HFF-Myc (cell line): ENCODE measurements around the gene C17orf58.
"Not testable (repeated sequence)": the region's sequence is repeated elsewhere in the genome, so short reads cannot be mapped to it uniquely, and the experiment has no call there.

ENCODE experiments used
- DNase-seq: peaks from one replicate; pipeline ENCODE4 v3.0.0-alpha.2; 2011; ENCODE audit warnings: low read depth; ENCODE audit errors: extremely low read depth
- H3K4me3 ChIP-seq: replicated peaks from 2 replicates; pipeline ENCODE4 v1.5.1; 2011; ENCODE audit warnings: low read depth, mild to moderate bottlenecking, control low read depth, low read length
- TF ChIP-seq, protein P1 (sequence below): IDR thresholded peaks from 2 replicates; pipeline ENCODE4 v1.5.1; 2012; ENCODE audit warnings: mild to moderate bottlenecking, low read depth, low read length, control low read depth; ENCODE audit errors: missing control alignments

Gene C17orf58

DNA sequence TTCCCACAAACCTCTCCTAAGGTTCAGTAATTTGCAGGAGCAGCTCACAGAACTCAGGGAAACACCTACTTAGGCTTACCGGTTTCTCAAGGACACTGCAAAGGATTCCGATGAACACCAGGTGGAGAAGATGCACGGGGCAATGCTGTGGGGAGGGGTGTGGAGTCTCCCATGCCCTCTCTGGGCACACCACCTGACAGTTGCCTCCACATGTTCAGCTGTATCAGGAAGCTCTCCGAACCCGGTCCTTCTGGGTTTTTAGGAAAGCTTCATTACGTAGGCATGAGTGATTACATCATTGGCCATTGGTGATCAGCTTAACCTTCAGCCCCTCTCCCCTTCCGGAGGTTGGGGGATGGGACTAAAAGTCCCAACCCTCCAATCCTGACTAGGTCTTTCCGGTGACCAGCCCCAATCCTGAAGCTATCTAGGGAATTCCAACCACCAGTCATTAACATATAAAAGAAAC lies 21.6 kb downstream of the C17orf58 start:
- TF ChIP-seq, protein P1, sequence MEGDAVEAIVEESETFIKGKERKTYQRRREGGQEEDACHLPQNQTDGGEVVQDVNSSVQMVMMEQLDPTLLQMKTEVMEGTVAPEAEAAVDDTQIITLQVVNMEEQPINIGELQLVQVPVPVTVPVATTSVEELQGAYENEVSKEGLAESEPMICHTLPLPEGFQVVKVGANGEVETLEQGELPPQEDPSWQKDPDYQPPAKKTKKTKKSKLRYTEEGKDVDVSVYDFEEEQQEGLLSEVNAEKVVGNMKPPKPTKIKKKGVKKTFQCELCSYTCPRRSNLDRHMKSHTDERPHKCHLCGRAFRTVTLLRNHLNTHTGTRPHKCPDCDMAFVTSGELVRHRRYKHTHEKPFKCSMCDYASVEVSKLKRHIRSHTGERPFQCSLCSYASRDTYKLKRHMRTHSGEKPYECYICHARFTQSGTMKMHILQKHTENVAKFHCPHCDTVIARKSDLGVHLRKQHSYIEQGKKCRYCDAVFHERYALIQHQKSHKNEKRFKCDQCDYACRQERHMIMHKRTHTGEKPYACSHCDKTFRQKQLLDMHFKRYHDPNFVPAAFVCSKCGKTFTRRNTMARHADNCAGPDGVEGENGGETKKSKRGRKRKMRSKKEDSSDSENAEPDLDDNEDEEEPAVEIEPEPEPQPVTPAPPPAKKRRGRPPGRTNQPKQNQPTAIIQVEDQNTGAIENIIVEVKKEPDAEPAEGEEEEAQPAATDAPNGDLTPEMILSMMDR: no peak
- no peak overlapping the region for H3K4me3 ChIP-seq
- no peak for DNase-seq

- DNase-seq: no peak
- TF ChIP-seq, protein P1: no peak
- H3K4me3 ChIP-seq: no peak overlapping the region
These were observed 22.1 kb downstream of the C17orf58 start for GRCh38 chr17:67974185-67974584.

DNA sequence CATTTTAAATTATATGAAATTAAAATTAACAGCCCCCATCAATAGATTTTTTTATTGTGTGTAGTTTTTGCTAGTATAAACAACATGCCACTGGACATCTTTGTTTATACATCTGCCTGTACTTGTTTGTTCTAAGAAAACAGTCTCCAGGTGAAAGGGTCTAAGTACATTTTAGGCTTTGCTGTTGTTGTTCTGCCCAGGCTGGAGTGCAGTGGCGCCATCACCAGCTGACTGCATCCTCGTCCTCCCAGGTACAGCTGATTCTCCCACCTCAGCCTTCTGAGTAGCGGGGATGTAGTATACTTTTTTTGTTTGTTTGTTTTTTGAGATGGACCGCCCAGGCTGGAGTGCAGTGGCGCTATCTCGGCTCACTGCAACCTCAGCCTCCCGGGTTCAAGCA lies 25.5 kb downstream of the C17orf58 start:
- H3K4me3 ChIP-seq: no peak overlapping the region
- DNase-seq: no peak
- TF ChIP-seq, protein P1: no peak

GRCh38 chr17:67963145-67963572 lies 33.1 kb downstream of the C17orf58 start:
- DNase-seq: peak; percentile 35
- TF ChIP-seq, protein P1: peak; percentile 53
- H3K4me3 ChIP-seq: not testable (repeated sequence)

DNA sequence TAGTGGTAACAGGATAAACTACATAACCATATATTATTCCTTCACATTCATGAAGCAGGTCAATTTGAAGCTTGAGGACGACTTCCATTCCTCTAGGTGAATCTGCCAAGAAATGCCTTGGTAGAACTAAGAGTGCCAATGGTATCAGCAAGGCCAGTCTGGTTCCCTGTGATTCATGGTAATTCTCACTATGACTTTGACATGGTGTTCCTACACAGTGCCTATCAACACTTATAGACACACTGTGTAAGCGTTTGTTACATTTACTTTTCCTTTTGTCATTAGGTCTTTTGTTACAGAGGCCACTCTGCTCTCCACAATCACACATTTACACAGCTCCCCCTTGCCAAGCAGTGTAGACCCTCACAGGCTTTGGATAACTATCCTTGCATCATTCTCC lies 34.1 kb downstream of the C17orf58 start:
- not testable (repeated sequence) for DNase-seq, H3K4me3 ChIP-seq

DNA sequence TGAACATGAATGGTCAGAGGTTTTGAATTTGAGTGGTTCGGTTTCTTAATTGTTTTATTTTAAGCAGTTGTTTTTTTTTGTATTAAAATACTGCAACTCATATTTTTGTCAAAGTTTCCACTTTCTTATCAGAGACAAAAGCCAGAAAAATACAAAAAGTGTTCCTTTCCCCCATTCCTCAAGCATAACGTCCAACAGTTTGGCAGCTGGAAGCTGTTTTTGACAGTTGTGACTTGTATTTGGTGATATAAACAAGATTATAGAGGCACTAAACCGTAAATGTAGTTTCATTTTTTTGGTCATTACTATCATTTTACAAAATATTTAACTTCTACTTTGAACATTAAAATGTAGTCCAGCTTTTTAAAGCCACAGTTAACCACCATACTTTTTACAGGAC lies 36.0 kb downstream of the C17orf58 start:
- not testable (repeated sequence) for DNase-seq

GRCh38 chr17:67959510-67959909 lies 36.8 kb downstream of the C17orf58 start:
- TF ChIP-seq, protein P1: no peak
- no peak for DNase-seq
- no peak overlapping the region for H3K4me3 ChIP-seq

More for the DNA sequence above, 36.0 kb downstream of the C17orf58 start:
- H3K4me3 ChIP-seq: not testable (repeated sequence)

DNA sequence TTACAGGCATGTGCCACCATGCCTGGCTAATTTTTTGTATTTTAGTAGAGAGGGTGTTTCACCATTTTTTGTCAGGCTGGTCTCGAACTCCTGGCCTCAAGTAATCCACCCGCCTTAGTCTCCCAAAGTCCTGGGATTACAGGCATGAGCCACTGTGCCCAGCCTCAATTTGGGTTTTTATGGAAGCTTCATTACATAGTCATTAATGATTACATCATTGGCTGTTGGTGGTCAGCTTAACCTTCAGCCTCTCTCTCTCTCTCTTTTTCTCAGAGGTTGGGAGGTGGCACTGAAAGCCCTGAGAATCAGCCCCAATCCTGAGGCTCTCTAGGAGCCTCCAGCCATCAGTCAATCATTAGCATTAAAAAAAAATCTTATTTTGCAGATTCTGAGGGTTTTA lies 45.3 kb downstream of the C17orf58 start:
- no peak overlapping the region for H3K4me3 ChIP-seq
- TF ChIP-seq, protein P1: no peak
- no peak for DNase-seq
